GM12872 (cell line): Measurements from ENCODE around the gene ATP6V0E2.

Experiments used
- CTCF ChIP-seq: IDR thresholded peaks from 3 replicates; pipeline ENCODE4 v1.5.1; 2011; ENCODE audit warnings: low read depth, mild to moderate bottlenecking, low read length, moderate library complexity; ENCODE audit not compliant: insufficient read depth

Gene ATP6V0E2

GRCh38 chr7:149866139-149866778, 7.5 kb upstream of the ATP6V0E2 start:
- TF ChIP-seq CTCF, result no peak

DNA sequence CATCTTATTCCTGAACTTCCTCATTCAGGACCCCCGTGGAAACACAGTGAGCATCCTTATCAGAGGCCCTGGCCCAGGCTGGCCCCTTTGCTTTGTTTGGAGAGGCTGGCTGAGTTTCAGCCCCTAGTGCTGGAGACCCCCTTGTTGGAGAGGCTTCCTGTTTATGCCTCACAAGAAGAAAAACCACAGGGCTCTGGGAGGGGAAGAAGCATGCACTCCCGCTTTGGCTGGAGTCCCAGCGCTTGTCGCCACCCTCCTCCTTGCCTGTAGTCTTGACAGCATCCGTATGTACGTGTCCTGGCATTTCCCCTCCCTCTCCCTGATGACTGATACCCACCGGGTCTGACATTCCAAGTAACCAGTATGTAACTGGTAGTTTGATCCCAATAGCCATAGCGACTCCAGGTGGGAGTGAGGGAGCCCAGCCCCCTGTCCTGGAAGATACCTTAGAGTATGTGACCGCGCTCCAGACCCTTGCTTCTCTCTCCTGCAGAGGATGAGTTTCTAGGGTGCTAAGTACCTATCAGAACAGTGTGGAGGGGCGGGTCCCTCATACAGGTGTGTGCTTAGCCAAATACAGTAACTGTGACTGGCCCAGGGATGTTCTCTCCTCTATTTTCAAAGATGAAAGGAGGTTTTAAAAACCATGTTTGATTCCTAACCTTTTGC, 6.9 kb upstream of the ATP6V0E2 start:
- TF ChIP-seq CTCF, result no peak

- TF ChIP-seq CTCF, result no peak
Measured at GRCh38 chr7:149867762-149868622, 5.8 kb upstream of the ATP6V0E2 start.

GRCh38 chr7:149868623-149869290, 5.0 kb upstream of the ATP6V0E2 start:
- TF ChIP-seq CTCF, result no peak

GRCh38 chr7:149869291-149869650, 4.5 kb upstream of the ATP6V0E2 start:
- no peak for TF ChIP-seq CTCF

GRCh38 chr7:149869867-149870266, 3.9 kb upstream of the ATP6V0E2 start:
- no peak for TF ChIP-seq CTCF

DNA sequence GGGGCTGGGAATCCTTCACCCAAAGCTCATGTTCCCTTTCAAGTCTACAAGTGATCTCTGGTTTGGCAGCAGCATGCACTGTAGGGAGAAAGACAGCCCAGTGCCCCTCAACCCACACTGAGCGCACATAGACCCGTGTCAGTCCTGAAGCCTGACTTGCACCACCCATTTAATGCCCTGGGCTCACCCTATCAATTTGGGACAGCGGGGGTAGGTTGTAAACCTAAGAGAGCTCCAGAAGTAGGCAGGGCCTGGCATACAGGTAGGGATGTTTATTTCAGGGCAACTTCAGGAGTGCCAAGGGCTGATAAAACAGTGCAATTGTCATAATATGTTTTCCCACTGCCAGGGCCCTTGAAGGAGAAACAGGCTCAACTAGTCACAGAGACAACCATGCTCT, 3.5 kb upstream of the ATP6V0E2 start:
- no peak for TF ChIP-seq CTCF
